ENCODE data around the gene EFNA1.

Gene EFNA1

DNA sequence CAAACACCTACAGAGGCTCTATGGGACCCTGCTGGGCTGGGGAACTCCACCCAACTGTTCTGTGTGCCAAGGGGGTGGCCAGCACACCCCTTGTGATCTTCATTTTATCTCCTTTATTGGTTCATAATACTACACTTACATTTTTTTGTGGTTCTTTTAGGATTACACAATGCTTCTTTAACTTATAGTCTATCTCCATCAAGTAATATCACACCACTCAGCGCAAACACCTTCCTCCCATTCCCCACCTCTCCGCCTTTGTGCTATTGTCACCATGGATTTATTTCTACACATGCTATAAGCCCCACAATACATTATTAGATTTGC lies 33.1 kb upstream of the EFNA1 start:
- DNase-seq (ENCODE audit: insufficient read length, low spot score): no peak
- TF ChIP-seq, protein P1, sequence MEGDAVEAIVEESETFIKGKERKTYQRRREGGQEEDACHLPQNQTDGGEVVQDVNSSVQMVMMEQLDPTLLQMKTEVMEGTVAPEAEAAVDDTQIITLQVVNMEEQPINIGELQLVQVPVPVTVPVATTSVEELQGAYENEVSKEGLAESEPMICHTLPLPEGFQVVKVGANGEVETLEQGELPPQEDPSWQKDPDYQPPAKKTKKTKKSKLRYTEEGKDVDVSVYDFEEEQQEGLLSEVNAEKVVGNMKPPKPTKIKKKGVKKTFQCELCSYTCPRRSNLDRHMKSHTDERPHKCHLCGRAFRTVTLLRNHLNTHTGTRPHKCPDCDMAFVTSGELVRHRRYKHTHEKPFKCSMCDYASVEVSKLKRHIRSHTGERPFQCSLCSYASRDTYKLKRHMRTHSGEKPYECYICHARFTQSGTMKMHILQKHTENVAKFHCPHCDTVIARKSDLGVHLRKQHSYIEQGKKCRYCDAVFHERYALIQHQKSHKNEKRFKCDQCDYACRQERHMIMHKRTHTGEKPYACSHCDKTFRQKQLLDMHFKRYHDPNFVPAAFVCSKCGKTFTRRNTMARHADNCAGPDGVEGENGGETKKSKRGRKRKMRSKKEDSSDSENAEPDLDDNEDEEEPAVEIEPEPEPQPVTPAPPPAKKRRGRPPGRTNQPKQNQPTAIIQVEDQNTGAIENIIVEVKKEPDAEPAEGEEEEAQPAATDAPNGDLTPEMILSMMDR (IDR thresholded peaks at IDR 0.05; ENCODE audit: insufficient read depth, missing control alignments): no peak
- FAIRE-seq: no peak

- no peak for FAIRE-seq
- DNase-seq (ENCODE audit: insufficient read length, low spot score): no peak
- TF ChIP-seq, protein P1 (IDR thresholded peaks at IDR 0.05; ENCODE audit: insufficient read depth, missing control alignments): no peak
Observed at GRCh38 chr1:155099331-155099730, 28.3 kb upstream of the EFNA1 start.

DNA sequence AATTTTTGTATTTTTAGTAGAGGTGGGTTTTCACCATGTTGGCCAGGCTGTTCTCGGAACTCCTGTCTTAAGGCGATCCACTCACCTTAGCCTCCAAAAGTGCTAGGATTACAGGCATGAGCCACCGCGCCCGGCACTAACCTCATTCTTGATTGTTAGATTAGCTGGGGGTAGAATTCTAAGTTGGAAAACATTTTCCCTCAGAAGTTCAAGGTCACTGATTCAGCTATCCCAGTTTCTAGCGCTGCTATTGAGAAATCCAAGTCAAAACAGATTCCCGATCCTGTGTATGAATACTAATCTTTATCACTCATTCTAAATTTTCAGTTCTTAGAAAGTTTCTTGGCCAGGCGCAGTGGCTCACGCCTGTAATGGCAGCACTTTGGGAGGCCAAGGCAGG lies 24.4 kb upstream of the EFNA1 start:
- FAIRE-seq: no peak
- DNase-seq (ENCODE audit: insufficient read length, low spot score): no peak

GRCh38 chr1:155104605-155105534 lies 22.8 kb upstream of the EFNA1 start:
- TF ChIP-seq, protein P1 (IDR thresholded peaks at IDR 0.05; ENCODE audit: insufficient read depth, missing control alignments): no peak
- FAIRE-seq (no peak), DNase-seq (ENCODE audit: insufficient read length, low spot score) (no peak)

More for the DNA sequence above, 24.4 kb upstream of the EFNA1 start:
- TF ChIP-seq, protein P1 (IDR thresholded peaks at IDR 0.05; ENCODE audit: insufficient read depth, missing control alignments): no peak

DNA sequence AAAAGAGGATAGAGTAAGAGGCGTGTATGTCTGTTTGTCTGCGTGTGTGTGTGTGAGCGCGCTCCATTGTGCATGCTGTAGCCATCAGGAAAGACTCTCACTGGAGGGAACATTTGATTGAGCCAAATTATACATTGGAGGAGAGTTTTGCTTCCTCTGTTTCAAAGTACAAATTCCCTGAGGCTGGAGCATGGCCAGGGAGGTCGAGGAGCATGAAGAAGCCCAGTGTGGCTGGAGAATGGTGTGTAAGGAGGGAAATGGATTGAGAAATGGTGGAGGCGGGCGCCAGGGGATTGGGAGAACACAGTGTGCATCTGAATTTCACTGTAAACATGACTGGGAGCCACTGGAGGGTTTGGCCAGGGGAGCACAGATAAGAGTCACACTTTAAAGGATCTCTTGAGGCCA lies 22.1 kb upstream of the EFNA1 start:
- no peak for FAIRE-seq

DNA sequence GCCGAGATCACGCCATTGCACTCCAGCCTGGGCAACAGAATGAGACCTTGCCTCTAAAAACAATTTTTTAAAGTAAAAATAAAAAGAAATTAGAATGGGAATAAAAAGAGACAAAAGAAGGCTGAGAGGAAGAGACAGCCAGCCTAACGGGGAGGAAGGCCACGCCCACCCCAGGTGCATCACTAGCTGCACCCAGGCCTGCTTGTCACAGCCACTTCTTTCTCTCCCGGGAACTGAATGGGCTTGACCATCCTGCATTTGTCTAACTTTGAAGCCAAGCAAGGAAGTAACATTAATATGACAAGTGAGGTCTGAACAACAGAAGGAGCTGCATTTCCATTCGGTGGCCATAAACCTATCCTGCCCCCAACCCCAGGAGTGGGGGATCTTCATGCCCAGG lies 20.8 kb upstream of the EFNA1 start:
- FAIRE-seq (no peak), DNase-seq (ENCODE audit: insufficient read length, low spot score) (no peak)
- TF ChIP-seq, protein P1 (IDR thresholded peaks at IDR 0.05; ENCODE audit: insufficient read depth, missing control alignments): no peak

More for the DNA sequence above, 22.1 kb upstream of the EFNA1 start:
- DNase-seq (ENCODE audit: insufficient read length, low spot score): no peak
- TF ChIP-seq, protein P1 (IDR thresholded peaks at IDR 0.05; ENCODE audit: insufficient read depth, missing control alignments): no peak

All from D721Med (cell line).